Caco-2 (cell line): ENCODE measurements around the gene RFC1. TPM values are rescaled to one million over a fixed set of nuclear protein-coding genes. Genes with fewer than 3 reads are reported as not detected.
"Not testable (repeated sequence)": the region's sequence is repeated elsewhere in the genome, so short reads cannot be mapped to it uniquely, and the experiment has no call there.

Experiments used
- BruUV-seq: library from RNA; stranded (reverse); fragments of 400-500 nt; replicated peaks from 2 replicates; lab custom pipeline; 2021; lab: Mats Ljungman, UMichigan
- CTCF ChIA-PET: fragments of 300-600 bp; sonication (Branson Sonifier 250); formaldehyde crosslinking; loops from one replicate; lab custom pipeline; 2022; ENCODE audit warnings: antibody characterized with exemption; lab: Charles Lee
- POLR2A ChIA-PET: fragments of 300-600 bp; sonication (Branson Sonifier 250); formaldehyde crosslinking; loops from one replicate; lab custom pipeline; 2022; ENCODE audit warnings: antibody characterized with exemption; lab: Charles Lee
- DNase-seq, 2 experiments: peaks; one replicate each; pipeline versions ENCODE4 v3.0.0 to v3.0.0-alpha.2; 2020 to 2022
- H3K27me3 ChIP-seq: replicated peaks from 2 replicates; pipeline ENCODE4 v1.6.0; 2011; ENCODE audit warnings: low read length; ENCODE audit not compliant: control insufficient read depth, insufficient read depth
- H3K36me3 ChIP-seq: 2 replicates; pipeline ENCODE4 v1.5.1; 2011; ENCODE audit warnings: low read length; ENCODE audit not compliant: control insufficient read depth, insufficient read depth
- H3K4me1 ChIP-seq: fragments of 250-450 bp; sonication (Bioruptor Pico); 2 replicates; pipeline ENCODE4 v1.5.1; 2020; ENCODE audit warnings: mild to moderate bottlenecking
- H3K4me3 ChIP-seq: 2 replicates; pipeline ENCODE4 v1.5.1; 2011; ENCODE audit warnings: low read depth, mild to moderate bottlenecking, control low read depth, low read length
- H3K9me3 ChIP-seq: fragments of 250-450 bp; sonication (Bioruptor Pico); 2 replicates; pipeline ENCODE4 v1.5.1; 2020; ENCODE audit warnings: mild to moderate bottlenecking, moderate library complexity
- H3K27ac Mint-ChIP-seq: one replicate; pipeline ENCODE4 v1.8.0; 2022; ENCODE audit warnings: mixed read lengths; ENCODE audit not compliant: unreplicated experiment
- H3K27me3 Mint-ChIP-seq: one replicate; pipeline ENCODE4 v1.8.0; 2022; ENCODE audit warnings: mixed read lengths; ENCODE audit not compliant: insufficient read depth, unreplicated experiment
- H3K36me3 Mint-ChIP-seq: one replicate; pipeline ENCODE4 v1.8.0; 2022; ENCODE audit warnings: mild to moderate bottlenecking, mixed read lengths; ENCODE audit not compliant: insufficient read depth, unreplicated experiment
- H3K4me1 Mint-ChIP-seq: one replicate; pipeline ENCODE4 v1.8.0; 2022; ENCODE audit warnings: low read depth, mixed read lengths; ENCODE audit not compliant: unreplicated experiment
- H3K4me3 Mint-ChIP-seq: one replicate; pipeline ENCODE4 v1.8.0; 2022; ENCODE audit warnings: mild to moderate bottlenecking, moderate library complexity, mixed read lengths; ENCODE audit not compliant: unreplicated experiment
- H3K9me3 Mint-ChIP-seq: one replicate; pipeline ENCODE4 v1.8.0; 2022; ENCODE audit warnings: mixed read lengths; ENCODE audit not compliant: unreplicated experiment
- intact Hi-C: fragments of 100-400 bp; cut with micrococcal nuclease; formaldehyde crosslinking; loops from one replicate; pipeline ENCODE4 v1.10.0; 2022; ENCODE audit not compliant: unreplicated experiment
- total RNA-seq: library from RNA; stranded (reverse); gene quantifications from 2 replicates; pipeline ENCODE4 v1.2.3, GENCODE V29; 2022
- TF ChIP-seq, protein P1 (sequence below), 2 experiments: fragments of 200-600 bp in 1 of 2; IDR thresholded peaks; 1 replicate in 1 of 2; 2 replicates in 1 of 2; pipeline versions ENCODE4 v1.5.1 to v1.8.0; 2011 to 2022; ENCODE audit warnings: antibody characterized with exemption in 1 of 2, control low read depth in 1 of 2, inconsistent platforms in 1 of 2, low read depth in 1 of 2, low read length in 1 of 2, mild to moderate bottlenecking in 1 of 2, moderate library complexity in 1 of 2; ENCODE audit not compliant: insufficient read depth in 1 of 2, severe bottlenecking in 1 of 2, unreplicated experiment in 1 of 2

Gene RFC1
- total RNA-seq, 1 experiment from 2014 or later: 63.4 TPM

DNA sequence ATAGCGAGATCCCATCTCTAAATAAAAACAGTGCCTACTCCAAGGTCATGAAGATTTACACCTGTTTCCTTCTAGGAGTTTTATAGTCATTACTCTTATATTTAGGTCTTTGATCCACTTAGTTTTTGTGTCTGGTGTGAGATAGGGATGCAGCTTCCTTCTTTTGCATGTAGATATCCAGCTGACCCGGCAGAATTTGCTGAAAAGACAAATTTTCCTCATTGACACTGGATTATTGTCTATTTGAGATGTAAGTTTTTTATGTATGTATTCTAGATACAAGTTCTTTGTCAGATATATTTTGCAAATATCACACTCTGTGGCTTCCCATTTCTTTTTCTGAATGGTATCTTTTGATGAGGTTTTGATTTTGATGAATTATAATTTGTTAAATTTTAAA, 85.4 kb downstream of the RFC1 start:
- no peak overlapping the region for H3K4me3 Mint-ChIP-seq
- CTCF ChIA-PET: no interaction called here

DNA sequence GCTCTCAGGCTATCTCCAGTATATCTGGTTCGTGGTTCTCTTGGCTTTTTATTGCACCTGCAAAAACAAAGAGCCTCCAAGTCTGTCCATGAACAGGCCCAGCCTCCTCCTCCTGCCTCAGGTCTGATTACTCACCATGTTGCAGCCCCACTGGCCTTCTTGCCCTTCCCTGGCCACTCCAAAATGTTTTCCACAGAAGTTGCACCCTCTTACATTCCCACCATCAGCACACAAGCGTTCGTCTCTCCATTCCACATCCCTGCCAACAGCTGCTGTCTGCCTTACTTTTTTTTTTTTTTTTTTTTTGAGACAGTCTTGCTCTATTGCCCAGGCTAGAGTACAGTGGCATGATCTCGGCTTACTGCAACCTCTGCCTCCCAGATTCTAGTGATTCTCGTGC, 86.7 kb downstream of the RFC1 start:
- intact Hi-C loops: no loop called here
- H3K4me3 ChIP-seq: no peak overlapping the region
- Mint-ChIP-seq H3K36me3 (peaks cover 10% of the 10 kb centered on the region), H3K4me1 (no peaks in the 10 kb centered on the region), H3K27me3 (no peaks in the 10 kb centered on the region), H3K4me3 (no peak overlapping the region), H3K27ac (no peak overlapping the region), H3K9me3 (peaks cover 11% of the 10 kb centered on the region)
- CTCF ChIA-PET: no interaction called here
- H3K9me3 ChIP-seq: 0 out of 2 replicates have a peak, but pooled peaks cover 5% of the 10 kb centered on the region
- DNase-seq: no peak
- POLR2A ChIA-PET: no interaction called here
- BruUV-seq: no TSS peak
- no peaks in the 10 kb centered on the region for H3K36me3 ChIP-seq
- H3K4me1 ChIP-seq: no peaks in the 10 kb centered on the region
- H3K27me3 ChIP-seq: no peaks in the 10 kb centered on the region
- TF ChIP-seq, protein P1, sequence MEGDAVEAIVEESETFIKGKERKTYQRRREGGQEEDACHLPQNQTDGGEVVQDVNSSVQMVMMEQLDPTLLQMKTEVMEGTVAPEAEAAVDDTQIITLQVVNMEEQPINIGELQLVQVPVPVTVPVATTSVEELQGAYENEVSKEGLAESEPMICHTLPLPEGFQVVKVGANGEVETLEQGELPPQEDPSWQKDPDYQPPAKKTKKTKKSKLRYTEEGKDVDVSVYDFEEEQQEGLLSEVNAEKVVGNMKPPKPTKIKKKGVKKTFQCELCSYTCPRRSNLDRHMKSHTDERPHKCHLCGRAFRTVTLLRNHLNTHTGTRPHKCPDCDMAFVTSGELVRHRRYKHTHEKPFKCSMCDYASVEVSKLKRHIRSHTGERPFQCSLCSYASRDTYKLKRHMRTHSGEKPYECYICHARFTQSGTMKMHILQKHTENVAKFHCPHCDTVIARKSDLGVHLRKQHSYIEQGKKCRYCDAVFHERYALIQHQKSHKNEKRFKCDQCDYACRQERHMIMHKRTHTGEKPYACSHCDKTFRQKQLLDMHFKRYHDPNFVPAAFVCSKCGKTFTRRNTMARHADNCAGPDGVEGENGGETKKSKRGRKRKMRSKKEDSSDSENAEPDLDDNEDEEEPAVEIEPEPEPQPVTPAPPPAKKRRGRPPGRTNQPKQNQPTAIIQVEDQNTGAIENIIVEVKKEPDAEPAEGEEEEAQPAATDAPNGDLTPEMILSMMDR (IDR thresholded peaks at IDR 0.05; ENCODE audit: insufficient read depth in 1 of 2, low read depth in 1 of 2, low read length in 1 of 2, severe bottlenecking in 1 of 2, unreplicated experiment in 1 of 2): no peak

More for the DNA sequence above, 85.4 kb downstream of the RFC1 start:
- H3K4me3 ChIP-seq: no peak overlapping the region
- intact Hi-C loops: no loop called here
- H3K27me3 ChIP-seq: no peaks in the 10 kb centered on the region
- POLR2A ChIA-PET: no interaction called here
- Mint-ChIP-seq H3K9me3 (peaks cover 11% of the 10 kb centered on the region), H3K27ac (no peak overlapping the region), H3K4me1 (no peaks in the 10 kb centered on the region), H3K27me3 (no peaks in the 10 kb centered on the region), H3K36me3 (peaks cover 24% of the 10 kb centered on the region)
- no peaks in the 10 kb centered on the region for H3K36me3 ChIP-seq
- no peaks in the 10 kb centered on the region for H3K4me1 ChIP-seq
- BruUV-seq: no TSS peak
- TF ChIP-seq, protein P1 (IDR thresholded peaks at IDR 0.05; ENCODE audit: insufficient read depth in 1 of 2, low read depth in 1 of 2, low read length in 1 of 2, severe bottlenecking in 1 of 2, unreplicated experiment in 1 of 2): no peak
- H3K9me3 ChIP-seq: 0 out of 2 replicates have a peak, but pooled peaks cover 5% of the 10 kb centered on the region
- no peak for DNase-seq

DNA sequence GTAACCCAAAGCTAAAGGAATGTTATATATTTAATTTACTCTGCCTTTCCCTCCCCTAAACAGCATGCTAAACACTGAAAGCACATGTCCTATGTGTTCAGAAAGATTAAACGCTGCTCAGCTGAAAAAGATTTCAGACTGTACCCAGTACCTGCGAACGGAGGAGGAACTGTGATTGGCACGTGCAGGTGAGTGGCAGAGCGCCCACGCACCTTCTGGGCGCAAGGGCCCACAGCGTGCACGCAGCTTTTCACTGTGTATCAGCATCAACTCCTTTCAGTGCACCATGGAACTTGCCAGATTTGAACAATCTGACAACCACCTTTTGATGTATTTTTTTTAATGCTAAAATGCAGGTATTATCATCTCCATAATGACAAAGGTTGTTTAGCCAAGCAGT, 87.7 kb downstream of the RFC1 start:
- ChIA-PET POLR2A (no interaction called here), CTCF (no interaction called here)
- Mint-ChIP-seq H3K36me3 (peaks cover 10% of the 10 kb centered on the region), H3K27ac (no peak overlapping the region), H3K4me3 (no peak overlapping the region), H3K4me1 (no peaks in the 10 kb centered on the region), H3K9me3 (peaks cover 7% of the 10 kb centered on the region), H3K27me3 (no peaks in the 10 kb centered on the region)
- TF ChIP-seq, protein P1 (IDR thresholded peaks at IDR 0.05; ENCODE audit: insufficient read depth in 1 of 2, low read depth in 1 of 2, low read length in 1 of 2, severe bottlenecking in 1 of 2, unreplicated experiment in 1 of 2): no peak
- Histone ChIP-seq H3K4me1 (no peaks in the 10 kb centered on the region), H3K9me3 (0 out of 2 replicates have a peak, but pooled peaks cover 5% of the 10 kb centered on the region), H3K4me3 (no peak overlapping the region), H3K36me3 (no peaks in the 10 kb centered on the region), H3K27me3 (no peaks in the 10 kb centered on the region)
- DNase-seq: no peak
- BruUV-seq: no TSS peak
- intact Hi-C loops: no loop called here

DNA sequence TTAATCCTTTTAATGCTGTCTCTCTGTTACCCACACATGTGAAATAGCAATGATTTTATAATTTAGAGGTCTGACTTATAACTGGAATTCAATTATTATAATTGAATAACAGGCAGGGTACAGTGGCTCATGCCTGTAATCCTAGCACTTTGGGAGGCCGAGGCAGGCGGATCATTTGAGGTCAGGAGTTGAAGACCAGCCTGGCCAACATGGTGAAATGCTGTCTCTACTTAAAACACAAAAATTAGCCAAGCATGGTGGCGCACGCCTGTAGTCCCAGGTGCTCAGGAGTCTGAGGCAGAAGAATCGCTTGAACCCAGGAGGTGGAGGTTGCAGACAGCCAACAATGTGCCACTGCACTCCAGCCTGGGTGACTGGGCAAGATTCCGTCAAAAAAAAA, 88.5 kb downstream of the RFC1 start:
- H3K9me3 ChIP-seq, H3K4me1 Mint-ChIP-seq, intact Hi-C loops, DNase-seq, H3K4me3 Mint-ChIP-seq, H3K27ac Mint-ChIP-seq, POLR2A ChIA-PET, H3K4me1 ChIP-seq, H3K36me3 ChIP-seq, H3K4me3 ChIP-seq, BruUV-seq, H3K27me3 ChIP-seq, CTCF ChIA-PET, H3K9me3 Mint-ChIP-seq, H3K27me3 Mint-ChIP-seq: not testable (repeated sequence)
- H3K36me3 Mint-ChIP-seq: peaks cover 10% of the 10 kb centered on the region
